Osteoblast (primary cell): ENCODE data around the gene COPG1. TPM values are rescaled to one million over a fixed set of nuclear protein-coding genes. Genes with fewer than 3 reads are reported as not detected.

ENCODE experiments used
- DNase-seq: peaks from one replicate; pipeline ENCODE4 v3.0.0; 2011; ENCODE audit warnings: low spot score, mixed read lengths; ENCODE audit not compliant: insufficient read length; ENCODE audit errors: missing footprints
- H2AFZ ChIP-seq: 2 replicates; pipeline ENCODE4 v1.6.0; 2011; ENCODE audit warnings: mild to moderate bottlenecking, low read length
- H3K27ac ChIP-seq: 2 replicates; pipeline ENCODE4 v1.5.1; 2011; ENCODE audit warnings: mild to moderate bottlenecking, low read depth, low read length, moderate library complexity
- H3K27me3 ChIP-seq: 2 replicates; pipeline ENCODE4 v1.6.0; 2012; ENCODE audit warnings: mild to moderate bottlenecking, control low read depth, inconsistent platforms, low read length, moderate library complexity; ENCODE audit not compliant: insufficient read depth
- H3K36me3 ChIP-seq: 2 replicates; pipeline ENCODE4 v1.5.1; 2011; ENCODE audit warnings: mild to moderate bottlenecking, low read length, control low read depth, moderate library complexity; ENCODE audit not compliant: insufficient read depth
- H3K4me1 ChIP-seq: 2 replicates; pipeline ENCODE4 v1.5.1; 2011; ENCODE audit warnings: mild to moderate bottlenecking, low read length, control low read depth, moderate library complexity; ENCODE audit not compliant: insufficient read depth
- H3K4me2 ChIP-seq: 2 replicates; pipeline ENCODE4 v1.6.0; 2011; ENCODE audit warnings: mild to moderate bottlenecking, low read length; ENCODE audit not compliant: insufficient read depth
- H3K4me3 ChIP-seq: fragments of 200-600 bp; sonication (generic); 3 replicates; pipeline ENCODE4 v1.5.1; 2012; ENCODE audit warnings: mild to moderate bottlenecking, low read length, inconsistent platforms; ENCODE audit not compliant: insufficient read depth
- H3K79me2 ChIP-seq: 2 replicates; pipeline ENCODE4 v1.6.0; 2012; ENCODE audit warnings: mild to moderate bottlenecking, low read length, control low read depth, inconsistent platforms; ENCODE audit not compliant: insufficient read depth
- H3K9me3 ChIP-seq: 2 replicates; pipeline ENCODE4 v1.5.1; 2011; ENCODE audit warnings: low read depth, low read length, control low read depth
- H4K20me1 ChIP-seq: 2 replicates; pipeline ENCODE4 v1.6.0; 2012; ENCODE audit warnings: mild to moderate bottlenecking, low read length, control low read depth; ENCODE audit not compliant: insufficient read depth
- total RNA-seq: library from RNA; depleted of rRNA; stranded (reverse); fragments of >200 nt; gene quantifications from 2 replicates; pipeline ENCODE4 v1.2.3, GENCODE V29; 2012
- TF ChIP-seq, protein P1 (sequence below): IDR thresholded peaks from 2 replicates; pipeline ENCODE4 v1.5.1; 2011; ENCODE audit warnings: mild to moderate bottlenecking, low read depth, low read length, moderate library complexity; ENCODE audit errors: extremely low read depth

COPG1 gene
- total RNA-seq, 1 donor = 297 TPM

DNA sequence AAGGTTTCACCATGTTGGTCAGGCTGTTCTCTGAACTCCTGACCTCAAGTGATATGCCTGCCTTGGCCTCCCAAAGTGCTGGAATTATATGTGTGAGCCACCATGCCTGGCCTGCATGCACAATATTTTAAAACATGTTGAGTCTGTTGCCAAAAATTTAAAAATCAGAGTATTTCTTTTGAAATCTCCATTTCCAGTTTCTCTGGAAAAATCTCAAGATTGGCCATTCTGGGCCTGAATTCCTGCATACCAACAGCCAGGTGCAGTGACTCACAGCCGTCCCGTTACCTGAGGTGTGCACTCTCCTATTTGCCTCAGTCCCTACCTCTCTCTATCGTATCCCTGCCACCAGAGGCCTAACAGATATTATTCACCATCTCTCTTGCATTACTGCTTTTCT is 15.0 kb upstream of the COPG1 start:
- DNase-seq = no peak
- Histone ChIP-seq H3K36me3 (no peaks in the 10 kb centered on the region), H3K4me3 (no peak overlapping the region), H2AFZ (no peak overlapping the region), H4K20me1 (no peaks in the 10 kb centered on the region), H3K27ac (no peak overlapping the region), H3K79me2 (no peaks in the 10 kb centered on the region), H3K4me1 (peaks cover 14% of the 10 kb centered on the region), H3K4me2 (no peak overlapping the region), H3K27me3 (no peaks in the 10 kb centered on the region), H3K9me3 (no peaks in the 10 kb centered on the region)
- TF ChIP-seq, protein P1, sequence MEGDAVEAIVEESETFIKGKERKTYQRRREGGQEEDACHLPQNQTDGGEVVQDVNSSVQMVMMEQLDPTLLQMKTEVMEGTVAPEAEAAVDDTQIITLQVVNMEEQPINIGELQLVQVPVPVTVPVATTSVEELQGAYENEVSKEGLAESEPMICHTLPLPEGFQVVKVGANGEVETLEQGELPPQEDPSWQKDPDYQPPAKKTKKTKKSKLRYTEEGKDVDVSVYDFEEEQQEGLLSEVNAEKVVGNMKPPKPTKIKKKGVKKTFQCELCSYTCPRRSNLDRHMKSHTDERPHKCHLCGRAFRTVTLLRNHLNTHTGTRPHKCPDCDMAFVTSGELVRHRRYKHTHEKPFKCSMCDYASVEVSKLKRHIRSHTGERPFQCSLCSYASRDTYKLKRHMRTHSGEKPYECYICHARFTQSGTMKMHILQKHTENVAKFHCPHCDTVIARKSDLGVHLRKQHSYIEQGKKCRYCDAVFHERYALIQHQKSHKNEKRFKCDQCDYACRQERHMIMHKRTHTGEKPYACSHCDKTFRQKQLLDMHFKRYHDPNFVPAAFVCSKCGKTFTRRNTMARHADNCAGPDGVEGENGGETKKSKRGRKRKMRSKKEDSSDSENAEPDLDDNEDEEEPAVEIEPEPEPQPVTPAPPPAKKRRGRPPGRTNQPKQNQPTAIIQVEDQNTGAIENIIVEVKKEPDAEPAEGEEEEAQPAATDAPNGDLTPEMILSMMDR = no peak

DNA sequence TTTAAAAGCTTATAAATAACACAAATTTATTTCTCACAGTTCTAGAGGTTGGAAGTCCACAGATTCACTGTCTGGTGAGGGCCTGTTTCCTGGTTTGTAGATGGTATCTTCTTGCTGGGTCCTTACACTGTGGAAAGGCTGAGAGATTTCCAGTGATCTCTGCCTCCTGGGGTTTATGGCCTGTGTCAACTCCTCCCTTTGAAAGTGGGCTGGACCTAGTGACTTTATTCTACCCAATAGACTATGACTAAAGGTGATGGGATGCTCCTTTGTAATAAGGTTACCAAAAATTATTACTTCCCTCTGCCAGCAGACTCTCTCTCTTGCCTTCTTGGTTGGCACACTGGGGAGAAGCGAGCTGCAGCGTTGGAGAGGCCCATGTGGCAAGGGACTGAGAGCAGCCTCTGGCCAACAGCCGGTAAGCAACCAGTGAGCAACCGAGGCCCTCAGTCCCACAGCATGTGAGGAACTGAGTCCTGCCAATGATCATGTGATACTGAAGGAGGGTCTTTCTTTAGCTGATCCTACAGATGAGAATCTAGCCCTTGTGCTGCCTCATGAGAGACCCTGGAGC is 14.0 kb upstream of the COPG1 start:
- Histone ChIP-seq H3K4me2 (no peak overlapping the region), H2AFZ (no peak overlapping the region), H3K79me2 (no peaks in the 10 kb centered on the region), H3K27ac (no peak overlapping the region), H3K27me3 (no peaks in the 10 kb centered on the region), H3K36me3 (no peaks in the 10 kb centered on the region), H4K20me1 (no peaks in the 10 kb centered on the region), H3K4me3 (no peak overlapping the region), H3K9me3 (no peaks in the 10 kb centered on the region), H3K4me1 (peaks cover 10% of the 10 kb centered on the region)
- TF ChIP-seq, protein P1 = no peak
- DNase-seq = no peak

DNA sequence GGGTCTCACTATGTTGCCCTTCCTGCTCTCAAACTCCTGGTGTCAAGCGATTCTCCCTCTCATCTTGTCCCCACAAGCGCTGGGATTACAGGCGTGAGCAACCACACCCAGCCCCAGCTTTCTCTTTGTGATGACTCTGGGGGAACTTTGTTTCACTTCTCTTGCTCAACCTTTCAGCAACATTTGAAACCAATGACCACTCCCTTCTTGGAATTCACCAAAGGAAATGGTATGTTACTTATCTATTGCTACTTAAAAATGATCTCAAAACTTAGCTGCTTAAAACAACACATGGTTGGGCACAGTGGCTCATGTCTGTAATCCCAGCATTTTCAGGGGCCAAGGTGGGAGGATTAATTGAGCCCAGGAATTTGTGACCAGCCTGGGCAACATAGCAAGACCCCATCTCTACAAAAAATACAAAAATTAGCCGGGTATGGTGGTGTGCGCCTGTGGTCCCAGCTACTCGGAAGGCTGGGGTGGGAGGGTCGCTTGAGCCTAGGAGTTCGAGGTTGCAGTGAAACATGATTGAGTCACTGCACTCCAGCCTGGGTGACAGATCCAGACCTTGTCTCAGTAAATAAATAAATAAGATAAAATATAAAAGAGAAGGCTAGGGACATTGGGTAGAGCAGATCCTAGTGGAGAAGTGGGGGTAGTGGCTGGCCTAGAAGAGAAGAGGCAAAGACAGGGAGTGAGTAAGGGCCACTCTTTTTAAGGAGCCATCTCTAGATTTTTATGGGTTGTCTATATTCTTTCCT is 10.3 kb upstream of the COPG1 start:
- DNase-seq = no peak
- no peak overlapping the region for H2AFZ ChIP-seq
- no peaks in the 10 kb centered on the region for H3K9me3 ChIP-seq
- H3K36me3 ChIP-seq = no peaks in the 10 kb centered on the region
- no peaks in the 10 kb centered on the region for H3K4me1 ChIP-seq
- no peak overlapping the region for H3K4me2 ChIP-seq
- TF ChIP-seq, protein P1 = peak; percentile 13
- no peak overlapping the region for H3K4me3 ChIP-seq
- no peaks in the 10 kb centered on the region for H4K20me1 ChIP-seq
- no peak overlapping the region for H3K27ac ChIP-seq
- no peaks in the 10 kb centered on the region for H3K79me2 ChIP-seq
- H3K27me3 ChIP-seq = no peaks in the 10 kb centered on the region

DNA sequence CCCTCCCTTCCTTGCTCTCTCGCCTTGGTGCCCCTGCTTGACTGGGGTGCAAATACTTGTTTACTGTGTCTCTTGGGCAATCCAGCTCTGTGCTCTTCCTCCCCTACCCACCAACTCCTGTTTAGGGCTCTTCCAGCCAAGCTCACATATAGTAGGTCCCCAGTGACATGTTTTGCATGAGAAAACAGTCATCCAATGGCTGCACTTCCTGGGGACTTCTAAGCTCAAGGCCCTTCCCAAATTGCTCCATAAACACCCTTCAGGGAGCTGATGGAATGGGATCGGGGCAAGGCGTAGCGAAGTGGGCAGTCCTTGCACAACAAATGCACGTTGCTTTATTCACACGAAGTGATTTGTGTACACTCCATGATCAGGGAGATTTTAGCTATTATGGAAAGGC is 9.4 kb upstream of the COPG1 start:
- Histone ChIP-seq H2AFZ (no peak overlapping the region), H3K4me3 (no peak overlapping the region), H3K27ac (no peak overlapping the region), H3K36me3 (no peaks in the 10 kb centered on the region), H4K20me1 (no peaks in the 10 kb centered on the region), H3K4me1 (peaks cover under 1% of the 10 kb centered on the region), H3K79me2 (no peaks in the 10 kb centered on the region), H3K4me2 (no peak overlapping the region), H3K27me3 (no peaks in the 10 kb centered on the region), H3K9me3 (no peaks in the 10 kb centered on the region)
- DNase-seq = no peak
- TF ChIP-seq, protein P1 = no peak
